GM18508 (cell line): ENCODE data around the gene U2AF1L4.

Source experiments
- ATAC-seq: cut with Tn5 transposase; IDR thresholded peaks from one replicate; pipeline ENCODE4 v1.9.1; 2021; ENCODE audit warnings: moderate number of reproducible peaks; ENCODE audit not compliant: insufficient read depth, unreplicated experiment

Gene U2AF1L4, protein sequence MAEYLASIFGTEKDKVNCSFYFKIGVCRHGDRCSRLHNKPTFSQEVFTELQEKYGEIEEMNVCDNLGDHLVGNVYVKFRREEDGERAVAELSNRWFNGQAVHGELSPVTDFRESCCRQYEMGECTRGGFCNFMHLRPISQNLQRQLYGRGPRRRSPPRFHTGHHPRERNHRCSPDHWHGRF

DNA sequence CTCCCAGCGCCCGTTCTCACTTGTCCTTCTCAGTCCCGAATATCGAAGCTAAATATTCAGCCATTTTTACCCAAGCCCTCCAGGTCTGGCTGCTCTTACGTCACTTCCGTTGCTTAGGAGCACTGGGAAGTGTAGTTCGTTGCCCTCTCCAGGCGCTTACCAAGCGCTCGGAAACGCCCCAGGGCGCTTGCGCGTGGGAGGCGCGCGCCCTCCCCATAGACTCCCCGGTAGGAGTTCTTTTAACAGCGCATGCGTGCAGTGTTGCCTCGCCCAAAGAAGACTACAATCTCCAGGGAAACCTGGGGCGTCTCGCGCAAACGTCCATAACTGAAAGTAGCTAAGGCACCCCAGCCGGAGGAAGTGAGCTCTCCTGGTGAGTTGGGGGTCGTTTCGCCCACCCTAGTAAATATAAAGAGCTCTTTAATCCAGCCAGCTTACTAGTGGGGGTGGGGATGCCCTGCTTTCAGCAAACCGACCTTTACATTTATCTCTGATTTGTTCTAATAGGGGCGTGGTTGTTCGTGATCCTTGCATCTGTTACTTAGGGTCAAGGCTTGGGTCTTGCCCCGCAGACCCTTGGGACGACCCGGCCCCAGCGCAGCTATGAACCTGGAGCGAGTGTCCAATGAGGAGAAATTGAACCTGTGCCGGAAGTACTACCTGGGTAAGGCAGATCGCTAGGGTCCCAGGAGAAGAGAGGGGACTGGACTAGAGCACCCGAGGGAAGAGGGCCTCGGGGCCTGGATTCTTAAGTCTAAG is at the start of gene U2AF1L4, which contains the start of gene PSENEN:
U2AF1L4 (minus strand) TSS at position 91 of the 759 bp plus-strand sequence; CDS start at position 64, 27 bp downstream.
PSENEN (plus strand) TSS at position 324 of the 759 bp plus-strand sequence; CDS start at position 604, 280 bp downstream.
- ATAC-seq, result no peak

DNA sequence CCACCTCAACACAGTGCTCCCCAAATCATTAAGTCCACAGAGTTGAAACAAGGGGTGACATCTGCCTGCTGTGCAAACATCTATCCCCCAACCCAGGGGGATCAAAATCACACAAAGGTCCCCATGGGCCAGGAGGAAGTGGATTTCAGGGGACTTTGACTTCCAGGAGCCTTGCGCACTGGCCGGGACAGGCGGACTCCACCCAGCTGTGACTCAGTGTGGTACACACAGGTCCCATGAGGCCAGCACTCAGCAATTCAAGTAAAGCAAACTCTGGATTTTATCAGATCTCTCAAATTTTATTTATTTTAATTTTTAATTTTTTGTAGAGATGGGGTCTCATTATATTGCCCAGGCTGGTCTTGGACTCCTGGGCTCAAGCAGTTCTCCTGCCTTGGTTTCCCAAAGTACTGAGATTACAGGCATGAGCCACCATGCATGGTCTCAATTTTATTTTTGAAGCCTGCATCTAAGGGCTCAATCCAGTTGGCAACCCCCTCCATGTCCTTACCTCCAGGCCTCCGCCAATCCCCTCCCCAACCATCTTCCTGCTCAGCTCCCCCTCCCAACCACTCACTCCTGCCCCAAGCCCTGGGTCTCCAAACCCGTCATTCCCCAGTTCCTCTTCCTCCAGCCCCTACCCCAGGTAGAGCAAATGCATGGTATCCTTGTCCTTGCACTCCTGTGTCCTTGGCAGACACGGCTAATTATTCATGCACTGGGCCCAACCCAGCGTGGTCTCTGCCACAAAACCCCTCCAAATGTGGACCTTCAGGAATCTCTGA is 48.4 kb upstream of the U2AF1L4 start:
- ATAC-seq, result no peak

DNA sequence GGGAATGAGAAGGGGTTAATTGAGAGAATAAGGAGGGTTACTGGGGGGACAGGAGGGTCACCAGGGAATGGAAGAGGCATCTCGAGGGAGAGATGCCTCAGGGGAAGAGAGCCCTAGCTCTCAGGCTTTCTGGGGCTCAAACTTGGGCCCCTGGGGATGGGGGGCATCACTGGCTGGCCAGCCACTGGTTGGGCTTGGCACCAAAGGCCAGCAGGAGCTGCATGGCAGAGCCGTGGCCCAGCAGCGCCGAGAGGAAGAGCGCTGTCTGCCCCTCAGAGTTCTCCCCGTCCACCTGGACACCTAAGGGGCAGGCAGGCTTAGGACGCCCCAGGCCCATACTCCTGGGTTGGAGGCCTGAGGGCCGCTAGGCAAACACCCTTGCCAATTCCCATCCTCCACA is 47.7 kb upstream of the U2AF1L4 start:
- ATAC-seq, result no peak

DNA sequence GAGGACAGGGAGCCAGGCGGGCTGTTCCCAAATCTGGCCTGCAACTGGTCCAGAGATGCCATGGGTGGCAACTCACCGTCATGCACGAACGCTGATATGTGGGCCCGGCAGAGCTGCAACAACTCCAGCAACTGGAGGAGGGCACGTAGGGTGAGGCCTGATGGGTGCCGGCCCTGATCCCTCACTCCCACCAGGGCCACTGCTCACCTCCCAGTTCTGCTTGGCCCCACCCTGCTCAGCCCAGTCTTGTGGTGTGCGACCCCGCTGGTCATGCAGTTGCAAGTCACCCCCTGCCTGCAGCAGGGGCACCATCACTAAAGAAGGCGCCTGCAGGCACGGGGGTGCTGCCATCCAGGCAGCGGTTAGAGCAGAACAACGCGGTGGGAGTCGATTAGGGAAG is 47.1 kb upstream of the U2AF1L4 start:
- no peak for ATAC-seq

DNA sequence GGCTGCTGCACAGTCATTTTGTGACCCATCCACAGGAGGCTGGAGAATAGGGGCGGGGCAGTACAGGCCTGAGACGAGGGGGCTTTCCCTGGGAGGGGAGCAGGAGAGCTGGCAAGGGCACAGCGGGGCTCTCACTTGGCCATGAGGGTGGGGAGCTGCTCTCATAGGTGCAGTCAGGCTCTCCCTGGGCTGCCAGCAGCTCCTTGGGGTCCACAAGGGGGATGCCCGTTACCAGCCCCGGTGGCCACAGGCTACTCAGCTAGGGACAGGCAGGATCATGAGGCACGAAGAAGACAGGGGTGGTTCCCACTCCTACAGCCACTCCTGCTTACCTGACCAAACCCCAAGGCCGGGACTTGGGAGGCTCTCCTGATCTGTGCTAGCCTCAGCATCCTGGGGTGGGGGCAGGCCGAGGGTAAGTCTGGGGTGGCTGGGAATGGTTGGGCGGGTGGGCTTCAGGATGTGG is 46.6 kb upstream of the U2AF1L4 start:
- ATAC-seq, result no peak

DNA sequence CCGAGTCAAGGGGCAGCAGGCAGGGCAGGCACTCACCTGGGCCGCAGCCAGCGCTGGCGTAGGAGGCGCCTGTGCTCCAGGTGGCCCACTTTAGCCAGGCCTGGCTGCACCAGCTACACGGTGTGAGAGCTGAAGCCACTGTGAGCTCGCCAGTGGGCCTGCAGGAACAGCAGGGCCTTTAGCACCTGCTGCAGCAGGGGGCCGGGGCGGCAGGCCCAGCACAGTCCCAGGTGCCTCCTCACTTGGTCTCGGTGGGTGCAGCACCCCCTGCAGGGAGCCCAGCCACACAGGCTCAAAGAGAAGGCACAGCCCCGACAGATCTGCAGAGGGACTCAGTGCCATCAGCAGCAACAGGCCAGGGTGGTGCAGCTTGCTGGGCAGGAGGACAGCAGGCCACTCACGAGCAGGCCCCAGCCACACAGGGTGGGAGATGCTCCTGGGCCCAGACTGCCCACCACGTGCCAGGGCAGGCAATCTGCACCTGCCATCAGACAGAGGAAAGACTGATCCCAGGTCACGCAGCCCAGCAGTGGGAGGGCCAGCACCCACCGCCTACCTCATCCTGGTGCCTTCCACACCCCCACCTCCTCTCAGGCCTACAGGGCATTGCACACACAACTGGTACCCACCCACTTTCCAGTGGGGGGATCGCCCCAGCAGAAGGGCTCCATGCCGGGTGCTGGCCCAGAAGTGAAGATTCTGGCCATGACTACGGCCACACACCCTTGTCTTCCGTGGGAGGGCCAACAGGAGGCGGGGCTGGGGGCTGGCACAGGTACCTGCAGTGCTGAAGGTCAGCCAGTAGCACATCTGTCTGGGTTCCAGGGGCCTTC is 46.0 kb upstream of the U2AF1L4 start:
- ATAC-seq, result no peak

DNA sequence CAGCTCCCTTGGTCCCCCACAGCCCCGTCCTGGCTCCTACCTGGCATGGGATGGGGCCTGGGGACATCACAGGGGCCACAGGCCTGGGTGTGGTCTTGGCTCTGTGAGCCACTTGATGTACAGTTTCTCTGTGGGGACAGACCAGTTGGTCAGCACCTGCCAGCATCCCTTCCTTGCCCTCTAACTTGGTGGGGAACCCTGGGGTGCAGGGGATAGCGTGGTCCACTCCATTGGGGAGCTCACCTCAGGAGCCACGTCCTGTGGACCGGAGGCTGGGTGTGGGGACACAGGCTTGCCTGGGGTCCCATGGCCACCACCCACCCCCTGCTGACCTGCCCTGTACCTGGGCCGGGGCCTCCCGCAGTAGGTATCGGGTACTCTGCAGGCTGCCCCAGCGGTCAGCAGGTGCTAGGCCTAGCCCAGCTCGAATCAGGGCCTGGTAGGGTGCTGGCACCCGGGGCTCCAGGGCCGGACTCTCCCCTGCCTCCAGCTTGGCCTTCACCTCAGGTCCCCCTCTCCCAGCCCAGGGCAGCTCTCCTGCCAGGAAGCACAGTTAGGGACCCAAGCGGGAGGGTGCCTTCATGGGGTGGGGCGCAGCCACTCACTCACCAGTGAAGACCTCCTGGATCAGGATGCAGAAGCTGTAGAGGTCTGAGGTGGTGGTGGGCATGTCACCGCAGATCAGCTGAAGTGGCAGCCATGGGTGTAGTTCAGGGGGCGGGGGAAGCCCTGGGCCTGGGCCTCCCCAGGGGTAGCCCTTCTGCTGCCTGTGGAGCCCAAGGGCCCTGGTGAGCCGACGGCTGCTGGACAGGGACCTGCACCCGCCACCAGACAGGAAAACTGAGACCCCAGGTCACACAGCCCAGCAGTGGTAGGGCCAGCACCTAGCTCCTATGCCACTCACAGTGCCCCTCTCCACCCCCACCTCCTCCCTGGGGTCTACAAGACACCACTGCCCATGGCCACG is 45.0 kb upstream of the U2AF1L4 start:
- ATAC-seq, result no peak

DNA sequence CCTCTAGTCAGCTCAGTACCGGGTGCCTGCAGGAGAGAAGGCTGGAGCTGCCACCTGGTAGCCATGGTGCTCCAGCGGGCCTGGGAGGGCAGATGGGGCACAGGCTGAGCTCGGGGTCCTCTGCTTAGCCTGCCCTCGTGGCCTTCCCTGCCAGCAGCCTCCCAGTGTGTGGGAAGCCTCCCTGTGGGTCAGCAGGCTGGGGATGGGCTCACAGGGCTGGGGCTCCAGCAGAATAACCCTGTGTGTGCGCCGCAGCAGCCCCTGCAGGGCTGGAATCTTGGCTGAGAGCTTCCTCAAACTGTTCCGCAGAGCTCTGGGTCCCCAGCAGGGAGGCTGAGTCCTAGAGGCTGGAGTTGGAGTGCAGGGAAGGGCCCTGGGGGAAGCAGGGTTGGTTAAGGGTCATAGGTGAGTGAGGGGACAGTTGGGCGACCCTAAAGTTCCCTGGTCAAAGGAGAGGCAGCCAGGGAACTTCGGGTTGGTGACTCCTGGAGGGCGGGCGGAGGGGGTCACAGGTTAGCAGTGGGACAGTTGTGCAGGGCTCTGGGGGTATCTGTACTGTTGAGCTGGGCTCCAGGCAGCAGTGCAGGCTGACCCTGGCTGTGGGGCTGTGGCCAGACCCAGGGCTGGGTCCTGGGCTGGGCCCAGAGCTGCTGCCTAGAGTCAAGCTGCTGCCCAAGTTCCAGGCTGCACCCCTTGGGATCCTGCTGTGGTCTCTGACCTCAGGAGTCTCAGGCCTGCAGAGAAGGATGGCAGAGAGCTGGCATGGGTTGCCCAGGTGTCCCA is 44.2 kb upstream of the U2AF1L4 start:
- ATAC-seq, result no peak

DNA sequence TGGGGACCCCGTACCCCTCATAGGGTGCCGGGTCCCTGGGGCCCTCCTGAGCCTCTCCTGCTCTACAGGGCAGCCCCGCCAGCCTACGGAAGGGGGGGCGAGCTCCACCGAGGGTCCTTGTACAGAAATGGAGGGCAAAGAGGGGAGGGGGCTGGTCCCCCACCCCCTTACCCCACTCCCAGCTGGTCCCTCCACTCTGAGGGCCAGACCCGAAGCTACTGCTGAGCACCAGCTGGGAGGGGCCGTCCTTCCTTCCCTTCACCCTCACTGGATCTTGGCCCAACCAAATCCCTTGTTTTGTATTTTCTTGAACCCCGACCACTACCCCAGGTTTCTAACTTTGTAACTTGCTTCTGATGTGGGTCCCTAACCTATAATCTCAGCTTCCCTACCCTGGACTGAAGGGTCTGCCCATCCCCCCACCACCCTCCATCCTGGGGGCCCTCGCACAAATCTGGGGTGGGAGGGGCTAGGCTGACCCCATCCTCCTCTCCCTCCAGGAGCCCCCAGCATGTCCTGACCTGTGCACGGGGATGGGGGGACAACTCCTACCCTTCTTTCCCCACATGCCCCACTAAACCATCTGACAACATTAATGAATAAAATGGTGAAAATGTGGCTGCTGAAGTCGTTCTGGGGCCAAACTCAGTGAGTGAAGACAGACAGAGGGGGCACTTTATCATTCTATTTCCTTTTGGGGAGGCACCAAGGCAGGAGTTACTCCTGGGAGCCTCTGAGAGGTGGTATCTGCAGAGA is 43.2 kb upstream of the U2AF1L4 start:
- ATAC-seq, result no peak

DNA sequence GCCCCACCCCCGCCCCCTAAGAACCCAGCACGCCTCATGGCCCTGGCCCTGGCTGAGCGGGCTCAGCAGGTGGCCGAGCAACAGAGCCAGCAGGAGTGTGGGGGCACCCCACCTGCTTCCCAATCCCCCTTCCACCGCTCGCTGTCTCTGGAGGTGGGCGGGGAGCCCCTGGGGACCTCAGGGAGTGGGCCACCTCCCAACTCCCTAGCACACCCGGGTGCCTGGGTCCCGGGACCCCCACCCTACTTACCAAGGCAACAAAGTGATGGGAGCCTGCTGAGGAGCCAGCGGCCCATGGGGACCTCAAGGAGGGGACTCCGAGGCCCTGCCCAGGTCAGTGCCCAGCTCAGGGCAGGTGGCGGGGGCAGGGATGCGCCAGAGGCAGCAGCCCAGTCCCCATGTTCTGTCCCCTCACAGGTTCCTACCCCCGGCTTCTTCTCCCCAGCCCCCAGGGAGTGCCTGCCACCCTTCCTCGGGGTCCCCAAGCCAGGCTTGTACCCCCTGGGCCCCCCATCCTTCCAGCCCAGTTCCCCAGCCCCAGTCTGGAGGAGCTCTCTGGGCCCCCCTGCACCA is 42.1 kb upstream of the U2AF1L4 start:
- ATAC-seq, result no peak

DNA sequence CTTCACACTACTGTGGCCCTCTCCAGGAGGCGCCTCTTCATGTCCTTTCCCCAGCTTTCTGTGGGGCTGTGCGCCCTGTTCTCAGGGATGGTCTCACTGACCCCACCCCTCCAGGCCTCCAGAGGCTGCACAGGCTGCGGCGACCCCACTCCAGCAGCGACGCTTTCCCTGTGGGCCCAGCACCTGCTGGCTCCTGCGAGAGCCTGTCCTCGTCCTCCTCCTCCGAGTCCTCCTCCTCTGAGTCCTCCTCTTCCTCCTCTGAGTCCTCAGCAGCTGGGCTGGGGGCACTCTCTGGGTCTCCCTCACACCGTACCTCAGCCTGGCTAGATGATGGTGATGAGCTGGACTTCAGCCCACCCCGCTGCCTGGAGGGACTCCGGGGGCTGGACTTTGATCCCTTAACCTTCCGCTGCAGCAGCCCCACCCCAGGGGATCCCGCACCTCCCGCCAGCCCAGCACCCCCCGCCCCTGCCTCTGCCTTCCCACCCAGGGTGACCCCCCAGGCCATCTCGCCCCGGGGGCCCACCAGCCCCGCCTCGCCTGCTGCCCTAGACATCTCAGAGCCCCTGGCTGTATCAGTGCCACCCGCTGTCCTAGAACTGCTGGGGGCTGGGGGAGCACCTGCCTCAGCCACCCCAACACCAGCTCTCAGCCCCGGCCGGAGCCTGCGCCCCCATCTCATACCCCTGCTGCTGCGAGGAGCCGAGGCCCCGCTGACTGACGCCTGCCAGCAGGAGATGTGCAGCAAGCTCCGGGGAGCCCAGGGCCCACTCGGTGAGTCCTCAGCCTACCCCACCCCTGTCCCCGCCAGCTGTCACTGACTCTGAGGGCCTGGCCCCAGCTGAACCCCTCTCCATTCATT is 41.3 kb upstream of the U2AF1L4 start:
- ATAC-seq, result no peak

DNA sequence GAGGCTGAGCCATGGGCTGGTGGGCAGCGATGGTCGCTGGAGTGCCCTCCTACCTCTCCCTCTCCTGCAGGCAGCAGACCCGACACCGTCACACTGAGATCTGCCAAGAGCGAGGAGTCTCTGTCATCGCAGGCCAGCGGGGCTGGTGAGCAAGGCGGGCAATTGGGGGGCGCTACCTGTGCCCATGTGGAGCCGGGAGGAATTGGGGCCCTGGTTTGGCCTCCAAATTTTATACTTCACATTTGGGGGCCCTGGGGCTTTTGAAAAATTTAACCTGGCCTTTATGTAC is 40.1 kb upstream of the U2AF1L4 start:
- no peak for ATAC-seq

DNA sequence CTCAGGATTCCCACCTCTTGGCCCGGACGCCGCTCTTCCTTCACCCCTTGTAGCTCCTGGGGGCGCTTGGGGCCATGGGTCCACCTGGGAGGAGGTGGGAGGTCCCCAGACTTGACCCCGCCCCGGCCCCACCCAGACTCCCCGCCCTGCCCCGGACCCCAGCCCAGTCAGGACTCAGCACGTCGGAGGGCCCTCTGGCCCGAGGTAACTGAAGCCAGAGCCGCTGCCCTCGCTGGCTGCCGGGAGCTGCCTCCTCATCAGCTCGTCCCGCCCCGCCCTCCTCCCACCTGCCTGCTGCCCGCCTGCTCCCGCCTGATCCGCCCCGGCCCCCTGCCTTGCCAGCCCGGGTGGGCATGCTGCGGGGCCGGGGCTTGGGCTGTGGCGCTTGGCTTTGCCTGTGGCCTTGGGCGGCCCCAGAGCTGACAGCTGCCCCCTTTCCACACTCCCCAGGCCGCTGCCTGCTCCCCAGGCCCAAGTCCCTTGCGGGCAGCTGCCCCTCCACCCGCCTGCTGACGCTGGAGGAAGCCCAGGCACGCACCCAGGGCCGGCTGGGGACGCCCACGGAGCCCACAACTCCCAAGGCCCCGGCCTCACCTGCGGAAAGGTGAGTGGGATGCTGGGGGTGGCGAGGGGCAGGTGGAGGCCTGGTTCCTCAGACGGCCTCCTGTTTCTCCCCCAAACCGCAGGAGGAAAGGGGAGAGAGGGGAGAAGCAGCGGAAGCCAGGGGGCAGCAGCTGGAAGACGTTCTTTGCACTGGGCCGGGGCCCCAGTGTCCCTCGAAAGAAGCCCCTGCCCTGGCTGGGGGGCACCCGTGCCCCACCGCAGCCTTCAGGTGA is 39.5 kb upstream of the U2AF1L4 start:
- no peak for ATAC-seq

DNA sequence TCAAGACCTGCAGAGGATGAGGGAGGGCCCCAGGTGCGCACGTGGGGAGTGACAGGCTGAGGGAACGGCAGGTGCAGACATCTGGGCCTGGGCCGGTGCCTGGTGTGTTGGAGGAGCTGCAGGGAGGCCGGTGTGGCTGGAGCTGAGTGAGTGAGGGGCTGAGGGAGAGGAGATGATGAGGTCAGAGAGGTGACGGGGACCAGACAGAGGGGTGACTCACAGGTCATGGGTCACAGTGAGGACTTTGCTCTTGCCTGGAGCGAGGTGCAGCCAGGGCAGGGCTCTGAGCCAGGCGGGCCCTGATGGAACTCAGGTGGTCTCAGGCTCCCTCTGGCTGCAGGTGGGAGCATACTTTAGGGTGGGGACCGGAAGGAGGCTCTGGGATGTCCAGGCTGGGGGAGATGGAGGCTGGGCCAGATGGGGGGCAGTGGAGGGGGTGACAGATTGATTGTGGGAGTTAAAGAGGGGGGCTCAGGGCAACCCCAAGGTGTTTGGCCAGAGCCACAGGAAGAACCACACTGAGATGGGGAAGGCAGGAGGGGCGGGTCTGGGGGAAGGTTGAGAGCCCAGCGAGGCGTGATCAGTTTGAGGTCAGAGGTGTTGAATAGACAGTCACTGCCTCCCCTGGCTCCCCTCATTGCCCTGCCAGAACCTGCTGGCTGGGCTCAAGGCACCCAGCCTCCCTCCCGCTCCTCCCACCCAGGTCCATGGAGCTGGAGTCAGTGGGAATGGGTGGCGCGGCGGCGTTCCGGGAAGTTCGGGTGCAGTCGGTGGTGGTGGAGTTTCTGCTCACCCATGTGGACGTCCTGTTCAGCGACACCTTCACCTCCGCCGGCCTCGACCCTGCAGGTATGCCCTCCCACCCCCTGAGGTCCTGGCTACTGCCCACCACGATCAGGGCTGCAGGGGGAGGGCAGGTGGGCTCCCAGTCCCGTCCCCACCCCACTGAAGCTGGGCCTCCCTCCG is 38.5 kb upstream of the U2AF1L4 start:
- no peak for ATAC-seq

DNA sequence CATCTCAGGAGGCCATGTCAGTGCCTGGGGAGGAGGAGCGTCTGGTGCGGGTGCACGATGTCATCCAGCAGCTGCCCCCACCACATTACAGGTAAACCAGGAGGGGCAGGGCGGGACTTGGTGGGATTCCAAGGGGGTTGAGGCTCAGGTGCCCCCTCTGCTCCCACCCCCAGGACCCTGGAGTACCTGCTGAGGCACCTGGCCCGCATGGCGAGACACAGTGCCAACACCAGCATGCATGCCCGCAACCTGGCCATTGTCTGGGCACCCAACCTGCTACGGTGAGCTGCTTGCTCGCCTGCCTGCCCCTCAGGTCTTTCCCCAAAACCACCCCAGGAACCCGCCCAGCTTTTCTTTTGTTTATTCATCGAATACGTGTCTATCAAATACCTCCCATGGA is 37.4 kb upstream of the U2AF1L4 start:
- no peak for ATAC-seq
